Endothelial cell of umbilical vein (primary cell): ENCODE data around the gene MCRIP2. TPM values are rescaled to one million over a fixed set of nuclear protein-coding genes. Genes with fewer than 3 reads are reported as not detected.

Source experiments
- BruUV-seq: library from RNA; stranded (reverse); fragments of 400-500 nt; replicated peaks from 2 replicates; lab custom pipeline; 2021; lab: Mats Ljungman, UMichigan
- CTCF ChIA-PET: fragments of 300-600, 350-600 bp; sonication (Branson Sonifier 250); formaldehyde crosslinking; loops from one replicate; lab custom pipeline; 2021; ENCODE audit warnings: antibody characterized with exemption, inconsistent platforms; lab: Charles Lee
- POLR2A ChIA-PET: fragments of 300-600, 350-600 bp; sonication (Branson Sonifier 250); formaldehyde crosslinking; loops from one replicate; lab custom pipeline; 2021; ENCODE audit warnings: antibody characterized with exemption, inconsistent platforms; lab: Charles Lee
- DNase-seq: peaks from one replicate; pipeline ENCODE4 v3.0.0-alpha.2; 2011; ENCODE audit warnings: low read depth, low spot score
- FAIRE-seq: peaks from 2 replicates; lab custom pipeline; 2011; peaks lifted over from hg19 to GRCh38; lab: Jason Lieb, UNC
- H2AFZ ChIP-seq: 2 replicates; pipeline ENCODE4 v1.6.0; 2012; ENCODE audit warnings: low read depth, low read length, control low read depth, inconsistent platforms
- H3K27ac ChIP-seq: 2 replicates; pipeline ENCODE4 v1.5.1; 2011; ENCODE audit warnings: low read depth, mild to moderate bottlenecking, control low read depth, low read length, moderate library complexity; ENCODE audit not compliant: insufficient read depth
- H3K27me3 ChIP-seq, 2 experiments: 2 replicates each; pipeline versions ENCODE4 v1.6.0 to v1.6.1; 2011; ENCODE audit warnings: low read length in 2 of 2, mixed read lengths in 1 of 2; ENCODE audit not compliant: control insufficient read depth in 2 of 2, insufficient read depth in 2 of 2
- H3K36me3 ChIP-seq, 2 experiments: 2 replicates in 1 of 2; 3 replicates in 1 of 2; pipeline ENCODE4 v1.5.1; 2011; ENCODE audit warnings: low read length in 2 of 2, mild to moderate bottlenecking in 1 of 2, moderate library complexity in 1 of 2; ENCODE audit not compliant: control insufficient read depth in 2 of 2, insufficient read depth in 2 of 2; ENCODE audit errors: extremely low read depth in 1 of 2
- H3K4me1 ChIP-seq: 3 replicates; pipeline ENCODE4 v1.5.1; 2011; ENCODE audit warnings: mild to moderate bottlenecking, low read length; ENCODE audit not compliant: control insufficient read depth, insufficient read depth; ENCODE audit errors: extremely low read depth
- H3K4me2 ChIP-seq: 2 replicates; pipeline ENCODE4 v1.6.1; 2011; ENCODE audit warnings: low read length, control low read depth, mixed read lengths; ENCODE audit not compliant: insufficient read depth
- H3K4me3 ChIP-seq, 3 experiments: fragments of 200-600 bp in 1 of 3; sonication (generic), shearing (Covaris generic) in 1 of 3; replicated peaks in 1 of 3; 2 replicates each; pipeline ENCODE4 v1.5.1; 2011 to 2016; ENCODE audit warnings: control low read depth in 3 of 3, low read length in 3 of 3, mild to moderate bottlenecking in 2 of 3, inconsistent platforms in 1 of 3, low read depth in 1 of 3, moderate library complexity in 1 of 3; ENCODE audit not compliant: insufficient read depth in 1 of 3
- H3K79me2 ChIP-seq: 2 replicates; pipeline ENCODE4 v1.6.0; 2012; ENCODE audit warnings: low read length, inconsistent platforms; ENCODE audit not compliant: control insufficient read depth, insufficient read depth
- H3K9ac ChIP-seq: replicated peaks from 2 replicates; pipeline ENCODE3; 2011; ENCODE audit warnings: low read length, control low read depth; ENCODE audit not compliant: insufficient read depth; ENCODE audit errors: extremely low read depth
- H3K9me1 ChIP-seq: replicated peaks from 3 replicates; pipeline ENCODE4 v1.6.0; 2011; ENCODE audit warnings: mild to moderate bottlenecking, low read length; ENCODE audit not compliant: control insufficient read depth, insufficient read depth; ENCODE audit errors: extremely low read depth
- H3K9me3 ChIP-seq: replicated peaks from 2 replicates; pipeline ENCODE4 v1.5.1; 2012; ENCODE audit warnings: low read length, inconsistent platforms; ENCODE audit not compliant: control insufficient read depth, insufficient read depth
- H4K20me1 ChIP-seq: replicated peaks from 2 replicates; pipeline ENCODE3; 2011; ENCODE audit warnings: mild to moderate bottlenecking, low read length; ENCODE audit not compliant: control insufficient read depth, insufficient read depth; ENCODE audit errors: extremely low read depth
- CTCF ChIP-seq, 2 donors: IDR thresholded peaks; 1 replicate in 1 of 2; 2 replicates in 1 of 2; pipeline ENCODE4 v1.5.1; 2011; ENCODE audit warnings: low read length in 2 of 2, mild to moderate bottlenecking in 2 of 2, moderate library complexity in 2 of 2, control low read depth in 1 of 2, inconsistent platforms in 1 of 2, low read depth in 1 of 2; ENCODE audit not compliant: insufficient read depth in 1 of 2; ENCODE audit errors: extremely low read depth in 1 of 2
- EZH2 ChIP-seq: IDR thresholded peaks from 2 replicates; pipeline ENCODE4 v1.6.1; 2012; ENCODE audit warnings: borderline replicate concordance, low read depth, mild to moderate bottlenecking, moderate library complexity, low read length, inconsistent platforms; ENCODE audit not compliant: severe bottlenecking
- FOS ChIP-seq: IDR thresholded peaks from 2 replicates; pipeline ENCODE4 v1.6.1; 2011; ENCODE audit warnings: mild to moderate bottlenecking, low read length, moderate library complexity, borderline replicate concordance; ENCODE audit not compliant: insufficient read depth
- GATA2 ChIP-seq: IDR thresholded peaks from 2 replicates; pipeline ENCODE4 v1.7.0; 2011; ENCODE audit warnings: low read depth, mild to moderate bottlenecking, moderate library complexity, mixed read lengths, low read length; ENCODE audit not compliant: insufficient read length, insufficient read depth
- JUN ChIP-seq: IDR thresholded peaks from 2 replicates; pipeline ENCODE4 v1.6.1; 2011; ENCODE audit warnings: borderline replicate concordance, low read depth; ENCODE audit not compliant: insufficient read length, insufficient read depth
- MYC ChIP-seq: IDR thresholded peaks from one replicate; pipeline ENCODE4 v1.6.1; 2011; ENCODE audit warnings: mild to moderate bottlenecking, low read depth, low read length
- POLR2A ChIP-seq: IDR thresholded peaks from 2 replicates; pipeline ENCODE4 v1.6.1; 2012; ENCODE audit warnings: low read depth, mild to moderate bottlenecking, control low read depth, low read length
- POLR2AphosphoS5 ChIP-seq: IDR thresholded peaks from 2 replicates; pipeline ENCODE4 v1.6.1; 2012; ENCODE audit warnings: low read depth, mild to moderate bottlenecking, control low read depth, low read length, moderate library complexity; ENCODE audit not compliant: insufficient read depth
- dilution Hi-C: fragments of 300-500 bp; cut with MboI; formaldehyde crosslinking; loops from one replicate; pipeline ENCODE4 v1.15.0; 2019; ENCODE audit warnings: low sequenced_read_pairs; ENCODE audit not compliant: extremely low pct_ligation_motif_present
- intact Hi-C: fragments of 100-400 bp; cut with micrococcal nuclease; formaldehyde crosslinking; loops from one replicate; pipeline ENCODE4 v1.10.0; 2022
- polyA plus RNA-seq, 4 experiments: library from polyadenylated mRNA; depleted of rRNA in 3 of 4; stranded (reverse) in 3 of 4; unstranded in 1 of 4; fragments of >200 nt; gene quantifications; 2 replicates each; pipeline versions ENCODE4 v1.2.1 to v1.2.3, GENCODE V29; 2011 to 2012; ENCODE audit warnings: missing spikeins in 1 of 4
- total RNA-seq: library from RNA; stranded (reverse); gene quantifications from 2 replicates; pipeline ENCODE4 v1.2.3, GENCODE V29; 2021
- TF ChIP-seq, protein P1 (sequence below): IDR thresholded peaks from 2 replicates; pipeline ENCODE4 v1.6.1; 2011; ENCODE audit not compliant: insufficient read depth, insufficient read length

Gene MCRIP2
- total and polyA plus RNA-seq, 2 donors (not counting 3 experiments of a cell fraction or from before 2014, with no cell fraction given): 17.1 to 18.9 TPM

DNA sequence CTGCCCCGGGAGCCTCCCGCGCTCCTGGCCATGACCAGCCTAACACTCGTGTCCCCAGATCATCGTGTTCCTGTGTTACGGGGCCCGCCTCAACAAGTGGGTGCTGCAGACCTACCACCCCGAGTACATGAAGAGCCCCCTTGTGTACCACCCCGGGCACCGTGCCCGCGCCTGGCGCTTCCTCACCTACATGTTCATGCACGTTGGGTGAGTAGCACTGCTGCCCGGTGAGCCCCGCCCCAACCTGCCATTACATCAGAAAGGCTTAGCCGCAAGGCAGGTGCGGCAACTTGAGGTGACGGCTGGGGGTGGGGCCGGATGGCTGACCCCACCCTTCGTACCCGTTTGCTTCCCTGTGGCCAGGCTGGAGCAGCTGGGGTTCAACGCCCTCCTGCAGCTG is 35.3 kb downstream of the MCRIP2 start:
- H2AFZ ChIP-seq: no peak overlapping the region
- no peaks in the 10 kb centered on the region for H3K27me3 ChIP-seq
- no peak overlapping the region for H3K4me3 ChIP-seq
- peaks cover 12% of the 10 kb centered on the region for H3K4me1 ChIP-seq
- dilution Hi-C loops: no loop called here
- POLR2A ChIA-PET: no interaction called here
- H3K36me3 ChIP-seq: peaks cover 3 to 19% of the 10 kb centered on the region in 2 experiments
- H3K79me2 ChIP-seq: peaks cover 14% of the 10 kb centered on the region
- DNase-seq (no peak), FAIRE-seq (no peak)
- no peak overlapping the region for H3K27ac ChIP-seq
- H3K9me1 ChIP-seq: no peaks in the 10 kb centered on the region
- TF ChIP-seq POLR2A (no peak), POLR2AphosphoS5 (no peak), JUN (no peak), MYC (no peak), FOS (no peak), EZH2 (no peak), CTCF (IDR thresholded peaks at IDR 0.05; ENCODE audit: extremely low read depth in 1 of 2, insufficient read depth in 1 of 2, low read depth in 1 of 2, low read length in 2 of 2) (no peak), GATA2 (no peak)
- TF ChIP-seq, protein P1, sequence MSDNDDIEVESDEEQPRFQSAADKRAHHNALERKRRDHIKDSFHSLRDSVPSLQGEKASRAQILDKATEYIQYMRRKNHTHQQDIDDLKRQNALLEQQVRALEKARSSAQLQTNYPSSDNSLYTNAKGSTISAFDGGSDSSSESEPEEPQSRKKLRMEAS: no peak
- no TSS peak for BruUV-seq
- H3K9me3 ChIP-seq: no peaks in the 10 kb centered on the region
- CTCF ChIA-PET: interaction anchor here (1.4 kb wide), 1 partner anchor 9 kb away, joined by 6 read pairs; the partner anchor contains the start of gene RHOT2
- intact Hi-C loops: no loop called here
- H3K9ac ChIP-seq: no peak overlapping the region
- H3K4me2 ChIP-seq: no peak overlapping the region
- H4K20me1 ChIP-seq: no peaks in the 10 kb centered on the region
